Renal pelvis (tissue), 12 donors: Measurements from ENCODE around the gene WNT8A. TPM values are rescaled to one million over a fixed set of nuclear protein-coding genes. Genes with fewer than 3 reads are reported as not detected.
A peak's percentile ranks its signal among the peaks of the same experiment; 100 is the strongest.
"Not testable (repeated sequence)": the region's sequence is repeated elsewhere in the genome, so short reads cannot be mapped to it uniquely, and the experiment has no call there.

Experiments used
- DNase-seq: peaks from one replicate; pipeline ENCODE4 v3.0.0-alpha.2; 2013
- long read RNA-seq, 16 experiments: transcript quantifications; one replicate each; lab custom pipeline, GENCODE V29; 2026
- polyA plus RNA-seq, 3 donors: library from polyadenylated mRNA; unstranded; fragments of 120-200 nt; gene quantifications; one replicate each; pipeline ENCODE4 v1.2.1, GENCODE V29; 2013; ENCODE audit not compliant: insufficient read length in 3 of 3

WNT8A gene, protein sequence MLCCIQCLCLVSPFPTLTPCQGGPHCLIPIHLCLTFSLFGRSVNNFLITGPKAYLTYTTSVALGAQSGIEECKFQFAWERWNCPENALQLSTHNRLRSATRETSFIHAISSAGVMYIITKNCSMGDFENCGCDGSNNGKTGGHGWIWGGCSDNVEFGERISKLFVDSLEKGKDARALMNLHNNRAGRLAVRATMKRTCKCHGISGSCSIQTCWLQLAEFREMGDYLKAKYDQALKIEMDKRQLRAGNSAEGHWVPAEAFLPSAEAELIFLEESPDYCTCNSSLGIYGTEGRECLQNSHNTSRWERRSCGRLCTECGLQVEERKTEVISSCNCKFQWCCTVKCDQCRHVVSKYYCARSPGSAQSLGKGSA
- under 1 TPM; 0.09 to 0.25 (median 0.12) TPM for polyA plus RNA-seq
- long read RNA-seq, donor 1 = 0 reads
- long read RNA-seq, donor 2 = 0 reads
- long read RNA-seq, donor 3 = 0 reads
- long read RNA-seq, donor 4 = 0 reads
- long read RNA-seq, donor 5 = 0 reads
- long read RNA-seq, donor 6 = 0 reads
- long read RNA-seq, donor 7 = 0 reads
- long read RNA-seq, donor 8 = 0 reads
- long read RNA-seq, donor 9 = 0 reads
- long read RNA-seq, donor 10, partial matches to known transcripts = 101 of 112 reads
- long read RNA-seq, donor 10, other reads (novel, unspliced or antisense) = 11 of 112 reads
- long read RNA-seq, donor 11 = 0 reads
- long read RNA-seq, donor 12 = 0 reads
- long read RNA-seq, donor 13 = 0 reads
- long read RNA-seq, donor 14, partial matches to known transcripts = 44 of 44 reads
- long read RNA-seq, donor 14, other reads (novel, unspliced or antisense) = 0 of 44 reads
- long read RNA-seq, donor 15 = 0 reads
- long read RNA-seq, donor 16 = 0 reads

GRCh38 chr5:138083702-138084101, at the start of gene WNT8A:
Gene WNT8A (plus strand): TSS chr5:138084033. CDS start chr5:138084128, 95 bp downstream.
- DNase-seq = no peak

GRCh38 chr5:138035605-138036537, 48.0 kb upstream of the WNT8A start:
- DNase-seq = peak; percentile 90

DNA sequence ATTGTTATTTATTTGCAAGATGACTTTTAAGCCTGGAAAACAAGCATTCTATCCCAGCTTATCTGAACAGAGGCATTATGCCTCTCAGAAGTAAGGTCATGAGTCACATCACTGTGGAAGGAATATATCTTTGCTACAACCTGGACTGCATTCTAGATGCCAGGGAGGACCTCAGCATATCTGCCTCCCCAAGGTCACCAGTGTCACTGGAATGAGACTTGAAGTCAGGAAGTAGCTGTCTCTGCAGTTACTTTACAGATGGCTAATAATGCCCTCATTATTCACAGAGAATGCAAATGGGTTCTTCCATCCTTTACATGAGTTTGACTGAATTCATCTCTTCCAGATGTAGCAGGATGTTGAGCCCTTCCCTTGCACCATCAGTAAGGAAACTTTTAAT, 46.6 kb upstream of the WNT8A start:
- no peak for DNase-seq

DNA sequence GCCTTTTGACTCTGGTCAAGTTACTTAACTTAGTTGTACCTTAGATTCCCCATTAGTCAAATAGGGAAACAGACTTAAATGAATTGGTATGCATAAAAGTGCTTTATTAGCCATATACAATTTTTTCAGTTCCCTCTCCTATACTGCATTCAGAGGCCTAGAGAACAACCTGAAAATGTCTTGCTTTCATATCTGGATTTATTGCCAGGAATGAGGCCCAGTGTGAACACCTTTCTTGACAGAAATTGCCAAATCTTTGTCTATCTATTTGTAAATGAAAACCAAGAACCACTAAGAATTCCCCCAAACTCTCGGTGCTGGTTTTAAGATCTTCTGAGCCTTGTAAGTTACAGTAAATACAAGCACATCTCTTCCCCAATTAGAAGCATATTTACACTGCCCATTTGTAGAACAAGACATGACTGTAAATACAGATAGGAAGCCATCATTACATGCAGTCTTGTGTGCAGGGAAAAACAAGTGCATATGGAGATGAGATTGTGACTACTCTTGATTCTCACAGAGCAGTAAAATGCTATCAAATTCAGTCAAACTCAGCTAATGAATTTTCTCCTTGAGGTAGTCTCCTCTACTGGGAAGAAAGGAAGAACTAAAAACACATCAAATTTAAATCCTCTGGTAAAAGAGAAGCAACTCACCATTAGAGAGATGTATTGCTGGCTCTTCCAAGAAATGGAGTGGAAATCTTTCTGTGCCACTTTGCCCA, 45.8 kb upstream of the WNT8A start:
- no peak for DNase-seq

DNA sequence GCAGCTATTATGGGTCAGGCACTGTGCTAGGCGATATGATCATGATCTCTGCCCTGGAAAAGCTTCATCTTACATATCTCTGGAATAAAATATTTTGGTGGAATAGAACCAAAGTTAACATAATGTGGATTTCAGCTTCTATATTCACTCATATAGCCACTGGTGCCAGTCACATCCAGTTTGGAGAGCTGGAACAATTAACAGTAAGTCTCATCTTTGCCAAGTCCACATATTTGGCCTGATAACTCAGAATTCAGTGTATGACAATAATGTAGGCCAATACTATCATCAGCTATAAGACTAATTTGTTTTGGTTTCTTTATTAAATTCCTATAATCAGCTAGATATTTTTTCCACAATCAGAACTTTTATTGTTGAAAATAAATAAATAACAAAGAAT, 45.0 kb upstream of the WNT8A start:
- no peak for DNase-seq

DNA sequence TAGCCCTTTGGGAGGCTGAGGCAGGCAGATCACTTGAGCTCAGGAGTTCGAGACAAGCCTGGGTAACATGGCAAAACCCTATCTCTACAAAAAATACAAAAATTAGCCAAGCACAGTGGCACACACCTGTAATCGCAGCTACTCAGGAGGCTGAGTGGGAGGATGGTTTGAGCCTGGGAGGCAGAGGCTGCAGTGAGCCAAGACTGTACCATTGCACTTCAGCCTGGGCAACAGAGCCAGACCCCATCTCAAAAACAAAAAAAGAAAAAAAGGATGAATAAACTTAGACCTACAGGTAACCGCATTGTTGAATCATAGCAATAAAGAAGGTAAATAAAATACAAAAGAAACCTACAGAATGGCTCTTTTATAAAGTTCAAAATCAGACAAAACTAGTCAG, 38.5 kb upstream of the WNT8A start:
- not testable (repeated sequence) for DNase-seq

- DNase-seq = no peak
Observed at GRCh38 chr5:138051441-138052296, 32.2 kb upstream of the WNT8A start.

DNA sequence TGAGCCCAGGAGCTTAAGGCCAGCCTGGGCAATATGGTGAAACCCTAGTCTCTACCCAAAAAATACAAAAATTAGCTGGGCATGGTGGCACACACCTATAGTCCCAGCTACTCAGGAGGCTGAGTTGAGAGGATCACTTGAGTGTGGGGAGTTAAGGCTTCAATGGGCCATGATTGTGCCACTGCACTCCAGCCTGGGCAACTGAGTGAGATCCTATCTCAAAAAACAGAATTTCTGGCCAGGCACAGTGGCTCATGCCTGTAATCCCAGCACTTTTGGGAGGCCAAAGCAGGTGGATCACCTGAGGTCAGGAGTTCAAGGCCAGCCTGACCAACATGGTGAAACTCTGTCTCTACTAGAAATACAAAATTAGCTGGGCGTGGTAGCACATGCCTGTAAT, 31.1 kb upstream of the WNT8A start:
- not testable (repeated sequence) for DNase-seq

DNA sequence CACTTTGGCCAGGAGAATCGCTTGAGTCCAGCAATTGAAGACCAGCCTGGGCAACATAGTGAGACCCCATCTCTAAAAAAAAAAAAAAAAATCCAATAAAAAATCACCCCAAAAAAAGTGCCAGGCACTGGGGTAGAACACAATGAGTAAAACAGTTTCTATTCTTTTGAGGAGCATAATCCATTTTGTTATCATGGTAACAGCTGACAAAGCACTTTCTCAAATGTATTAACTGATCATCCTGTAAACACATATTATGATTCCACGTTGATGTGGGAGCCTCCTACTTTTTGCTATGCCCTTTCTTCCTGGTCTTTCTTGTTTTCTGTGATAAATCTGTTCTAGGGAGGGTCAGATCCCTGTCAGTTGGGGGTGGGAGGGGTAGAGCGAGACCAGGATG, 30.3 kb upstream of the WNT8A start:
- no peak for DNase-seq

DNA sequence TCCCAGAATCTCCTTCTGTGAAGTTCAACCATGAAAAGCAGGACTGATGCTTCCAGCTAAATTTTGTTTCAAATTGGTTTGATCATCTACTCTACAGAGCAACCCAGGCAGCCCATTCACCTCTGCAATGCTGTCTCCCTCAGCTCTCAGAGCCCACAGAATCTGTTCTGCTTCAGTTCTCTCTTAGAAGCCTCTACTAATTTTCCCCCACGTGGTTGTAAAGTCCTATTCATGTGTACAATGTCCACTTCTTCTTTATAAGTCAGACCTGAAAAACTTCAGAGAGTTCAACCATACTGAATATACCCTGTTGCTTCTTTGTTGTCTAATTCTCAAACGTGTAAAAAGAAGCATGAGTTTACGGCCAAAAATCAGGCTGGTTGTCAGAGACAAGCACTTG, 29.6 kb upstream of the WNT8A start:
- no peak for DNase-seq

- DNase-seq = no peak
Observed at GRCh38 chr5:138054847-138055558, 28.8 kb upstream of the WNT8A start.

DNA sequence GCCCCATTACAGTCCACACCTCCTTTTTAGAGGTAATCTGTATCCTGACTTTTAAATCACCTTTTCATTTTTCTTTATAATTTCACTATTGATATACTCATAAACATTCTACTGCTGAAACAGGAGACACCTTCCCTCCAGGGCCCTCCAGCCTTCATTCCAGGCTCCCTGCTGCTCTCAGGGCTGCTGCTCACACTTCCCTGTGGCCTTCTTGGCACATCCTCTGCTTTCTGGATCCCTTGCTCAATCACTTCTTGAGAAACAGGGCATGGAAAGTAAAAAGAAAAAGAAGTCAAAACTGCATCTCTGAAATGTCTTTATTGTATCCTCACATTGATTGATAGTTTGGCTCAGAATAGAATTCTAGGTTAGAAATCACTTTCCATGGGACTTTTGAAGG, 19.3 kb upstream of the WNT8A start:
- DNase-seq = no peak

DNA sequence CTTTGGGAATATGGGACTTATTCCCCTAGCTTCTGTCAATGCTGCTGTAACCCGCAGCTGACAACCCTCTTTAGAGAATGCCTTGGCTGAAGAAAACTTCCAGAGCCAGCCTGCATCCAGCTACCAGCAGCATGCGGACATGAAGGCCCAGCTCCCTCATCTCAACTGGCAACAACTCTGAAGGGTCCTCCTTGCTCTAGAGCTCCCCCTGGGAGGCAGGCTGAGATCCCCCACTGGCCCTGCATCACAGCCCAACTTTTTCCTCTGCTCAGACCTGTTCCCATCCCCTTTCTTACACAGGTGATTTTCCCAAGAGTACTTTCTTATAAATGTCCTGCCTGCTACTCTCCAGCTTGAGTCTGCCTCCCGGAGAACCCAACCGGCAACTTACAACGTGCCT, 18.7 kb upstream of the WNT8A start:
- DNase-seq = no peak

- no peak for DNase-seq
Observed at GRCh38 chr5:138067945-138068344, 15.9 kb upstream of the WNT8A start.

GRCh38 chr5:138068742-138069600, 14.9 kb upstream of the WNT8A start:
- DNase-seq = peak; percentile 33

- DNase-seq = not testable (repeated sequence)
Observed at GRCh38 chr5:138070026-138070425, 13.8 kb upstream of the WNT8A start.

GRCh38 chr5:138077064-138077696, 6.7 kb upstream of the WNT8A start:
- DNase-seq = peak; percentile 49
